AG04450 (cell line): ENCODE results near the gene PCNA. TPM values are rescaled to one million over a fixed set of nuclear protein-coding genes. Genes with fewer than 3 reads are reported as not detected.

Experiments
- CTCF ChIA-PET: fragments of 300-600, 350-600 bp; formaldehyde crosslinking; extraction: SDS; loops from one replicate; lab custom pipeline; 2022; ENCODE audit warnings: antibody characterized with exemption, inconsistent platforms; lab: Charles Lee
- POLR2A ChIA-PET: fragments of 350-600 bp; formaldehyde crosslinking; extraction: SDS; loops from one replicate; lab custom pipeline; 2021; ENCODE audit warnings: antibody characterized with exemption, inconsistent platforms; lab: Yijun Ruan, JAX
- DNase-seq: peaks from one replicate; pipeline ENCODE4 v3.0.0-alpha.2; 2011; ENCODE audit warnings: low read depth, low spot score
- H3K27ac ChIP-seq: one replicate; pipeline ENCODE4 v1.5.1; 2012; ENCODE audit warnings: low read depth, low read length, control low read depth
- H3K27me3 ChIP-seq: one replicate; pipeline ENCODE4 v1.6.0; 2012; ENCODE audit warnings: low read length; ENCODE audit not compliant: control insufficient read depth, insufficient read depth
- H3K4me3 ChIP-seq: 2 replicates; pipeline ENCODE4 v1.5.1; 2011; ENCODE audit warnings: mild to moderate bottlenecking, low read depth, low read length, control low read depth
- H3K9me3 ChIP-seq: 2 replicates; pipeline ENCODE4 v1.5.1; 2012; ENCODE audit warnings: low read length; ENCODE audit not compliant: control insufficient read depth, insufficient read depth
- polyA plus RNA-seq: library from polyadenylated mRNA; depleted of rRNA; stranded (reverse); fragments of >200 nt; gene quantifications from 2 replicates; pipeline ENCODE4 v1.2.3, GENCODE V29; 2011
- TF ChIP-seq, protein P1 (sequence below): IDR thresholded peaks from 2 replicates; pipeline ENCODE4 v1.5.1; 2011; ENCODE audit warnings: low read depth, low read length, control low read depth, inconsistent platforms

The PCNA gene
- polyA plus RNA-seq, 1 experiment, result 134 TPM

DNA sequence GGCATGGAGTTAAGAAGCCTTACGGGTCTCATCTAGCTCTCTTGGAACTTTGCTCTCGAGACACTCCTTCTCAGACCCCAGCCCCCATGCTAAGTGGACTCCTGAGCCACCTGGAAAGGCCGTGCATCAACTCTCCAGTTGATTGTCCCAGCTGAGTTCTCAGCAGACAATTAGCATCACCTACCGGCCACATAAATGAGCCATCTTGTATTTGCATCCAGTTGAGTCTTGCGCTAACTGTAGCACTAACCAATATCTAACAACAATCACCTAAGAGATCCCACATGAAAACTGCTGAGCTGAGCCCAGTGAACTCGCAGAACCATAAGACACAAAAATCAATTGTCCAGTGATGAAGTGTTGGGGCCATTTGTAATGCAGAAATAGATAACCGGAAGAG is 49.7 kb downstream of the PCNA start:
- no peak overlapping the region for H3K4me3 ChIP-seq
- DNase-seq, result no peak
- TF ChIP-seq, protein P1, sequence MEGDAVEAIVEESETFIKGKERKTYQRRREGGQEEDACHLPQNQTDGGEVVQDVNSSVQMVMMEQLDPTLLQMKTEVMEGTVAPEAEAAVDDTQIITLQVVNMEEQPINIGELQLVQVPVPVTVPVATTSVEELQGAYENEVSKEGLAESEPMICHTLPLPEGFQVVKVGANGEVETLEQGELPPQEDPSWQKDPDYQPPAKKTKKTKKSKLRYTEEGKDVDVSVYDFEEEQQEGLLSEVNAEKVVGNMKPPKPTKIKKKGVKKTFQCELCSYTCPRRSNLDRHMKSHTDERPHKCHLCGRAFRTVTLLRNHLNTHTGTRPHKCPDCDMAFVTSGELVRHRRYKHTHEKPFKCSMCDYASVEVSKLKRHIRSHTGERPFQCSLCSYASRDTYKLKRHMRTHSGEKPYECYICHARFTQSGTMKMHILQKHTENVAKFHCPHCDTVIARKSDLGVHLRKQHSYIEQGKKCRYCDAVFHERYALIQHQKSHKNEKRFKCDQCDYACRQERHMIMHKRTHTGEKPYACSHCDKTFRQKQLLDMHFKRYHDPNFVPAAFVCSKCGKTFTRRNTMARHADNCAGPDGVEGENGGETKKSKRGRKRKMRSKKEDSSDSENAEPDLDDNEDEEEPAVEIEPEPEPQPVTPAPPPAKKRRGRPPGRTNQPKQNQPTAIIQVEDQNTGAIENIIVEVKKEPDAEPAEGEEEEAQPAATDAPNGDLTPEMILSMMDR, result no peak
- no peaks in the 10 kb centered on the region for H3K27me3 ChIP-seq
- CTCF ChIA-PET, result no interaction called here
- H3K27ac ChIP-seq, result no peak overlapping the region
- POLR2A ChIA-PET, result no interaction called here
- H3K9me3 ChIP-seq, result no peaks in the 10 kb centered on the region

DNA sequence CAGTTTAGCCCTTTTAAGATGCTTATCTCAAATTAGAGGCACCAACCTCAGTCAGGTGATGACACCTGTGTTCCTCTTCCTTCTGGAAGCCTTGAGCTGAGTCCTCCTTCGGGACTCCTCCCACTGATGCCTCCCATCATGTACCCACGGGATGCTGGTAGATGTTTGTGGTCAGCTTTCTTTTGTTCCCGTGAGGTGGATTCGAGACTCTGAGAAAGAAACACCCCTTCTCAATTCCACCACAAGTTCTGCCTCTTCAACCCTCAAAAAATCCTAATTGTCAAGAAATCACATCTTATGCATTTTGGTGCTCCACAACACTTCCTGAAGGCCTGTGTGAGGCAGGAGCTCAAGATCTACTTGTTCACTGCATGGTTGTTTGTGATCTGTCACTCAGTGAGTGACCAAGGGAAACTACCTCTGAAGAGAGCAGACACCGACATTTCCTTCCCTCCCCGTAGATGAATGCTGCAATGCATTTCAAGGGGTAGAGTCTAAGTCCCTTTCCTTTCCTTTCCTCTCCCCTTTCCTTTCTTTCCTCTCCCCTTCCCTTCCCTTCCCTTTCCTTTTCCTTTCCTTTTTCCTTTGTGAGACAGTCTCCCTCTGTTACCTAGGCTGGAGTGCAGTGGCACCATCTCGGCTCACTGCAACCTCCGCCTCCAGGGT is 50.5 kb downstream of the PCNA start:
- TF ChIP-seq, protein P1, result no peak
- no peak overlapping the region for H3K4me3 ChIP-seq
- H3K27ac ChIP-seq, result no peak overlapping the region
- H3K9me3 ChIP-seq, result no peaks in the 10 kb centered on the region
- POLR2A ChIA-PET, result no interaction called here
- DNase-seq, result no peak
- no peaks in the 10 kb centered on the region for H3K27me3 ChIP-seq
- CTCF ChIA-PET, result no interaction called here

DNA sequence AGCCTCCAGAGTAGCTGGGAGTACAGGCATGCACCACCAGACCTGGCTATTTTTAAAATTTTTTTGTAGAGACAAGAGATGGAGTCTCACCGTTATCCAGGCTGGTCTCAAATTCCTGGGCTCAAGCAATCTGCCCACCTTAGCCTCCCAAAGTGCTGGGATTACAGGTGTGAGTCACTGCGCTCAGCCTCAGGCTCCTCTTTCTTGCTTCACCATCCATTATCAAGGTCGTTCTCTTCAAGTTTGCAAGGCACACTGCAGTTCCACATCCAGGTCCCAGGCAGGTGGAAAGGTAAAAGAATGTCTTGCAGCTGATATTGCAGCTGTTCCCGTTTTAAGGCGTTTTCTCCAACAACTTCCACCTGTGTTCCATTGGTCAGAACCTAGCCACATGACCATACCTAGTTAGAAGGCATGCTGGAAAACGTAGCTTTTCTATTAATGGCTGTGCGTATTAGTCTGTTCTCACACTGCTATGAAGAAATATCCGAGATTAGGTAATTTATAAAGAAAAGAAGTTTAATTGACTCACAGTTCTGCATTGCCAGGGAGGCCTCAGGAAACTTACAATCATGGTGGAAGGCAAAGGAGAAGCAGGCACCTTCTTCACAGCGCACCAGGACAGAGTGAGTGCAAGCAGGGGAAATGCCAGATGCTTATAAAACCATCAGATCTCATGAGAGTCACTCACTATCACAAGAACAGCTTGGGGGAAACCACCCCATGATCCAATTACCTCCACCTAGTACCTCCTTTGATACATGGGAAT is 51.7 kb downstream of the PCNA start:
- Histone ChIP-seq H3K4me3 (no peak overlapping the region), H3K27me3 (no peaks in the 10 kb centered on the region), H3K27ac (no peak overlapping the region), H3K9me3 (no peaks in the 10 kb centered on the region)
- CTCF ChIA-PET, result no interaction called here
- DNase-seq, result no peak
- TF ChIP-seq, protein P1, result no peak
- POLR2A ChIA-PET, result no interaction called here

DNA sequence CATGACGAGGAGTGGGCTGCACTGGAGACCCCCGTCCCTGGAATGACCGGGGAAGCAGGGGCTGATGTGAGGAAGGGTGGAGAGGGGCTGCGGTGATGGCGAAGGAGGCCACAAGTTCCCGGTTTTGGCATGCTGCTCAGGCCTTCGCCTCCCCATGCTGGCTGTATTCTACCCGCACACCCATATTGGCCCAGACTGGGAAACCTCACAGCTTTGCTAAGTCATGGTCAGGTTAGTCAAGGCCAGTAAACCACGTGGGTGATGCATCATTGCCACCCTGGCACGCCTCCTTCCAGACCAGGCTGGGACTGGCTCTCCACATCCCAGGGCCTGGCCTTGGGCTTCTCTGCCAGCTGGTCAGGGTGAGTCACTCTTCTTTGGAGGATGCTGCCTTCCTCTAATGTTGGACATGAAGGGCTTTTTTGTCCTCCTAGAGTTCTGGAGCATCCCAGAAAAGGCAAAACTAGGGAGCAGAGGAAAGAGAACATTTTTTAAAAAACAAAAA is 53.8 kb downstream of the PCNA start:
- CTCF ChIA-PET, result interaction anchor here (1.4 to 2.1 kb wide), 2 partner anchors 9 to 35 kb away, joined by 4 to 6 read pairs; no protein-coding TSS in a partner anchor
- TF ChIP-seq, protein P1, result no peak

More for the DNA sequence above, 53.8 kb downstream of the PCNA start:
- Histone ChIP-seq H3K4me3 (no peak overlapping the region), H3K27me3 (no peaks in the 10 kb centered on the region), H3K27ac (peak overlapping the region; percentile 98), H3K9me3 (no peaks in the 10 kb centered on the region)
- DNase-seq, result peak; percentile 91
- POLR2A ChIA-PET, result interaction anchor here (1.0 to 1.1 kb wide), 2 partner anchors 10 to 15 kb away, joined by 3 to 4 read pairs; no protein-coding TSS in a partner anchor
